Hepatocyte (in vitro differentiated cells): ENCODE measurements around the gene CACNA1F. TPM values are rescaled to one million over a fixed set of nuclear protein-coding genes. Genes with fewer than 3 reads are reported as not detected.

ENCODE experiments used
- DNase-seq: peaks from one replicate; pipeline ENCODE4 v3.0.0-alpha.2; 2016; ENCODE audit warnings: low spot score
- H2AFZ ChIP-seq: fragments of 200-600 bp; sonication (generic); 2 replicates; pipeline ENCODE4 v1.6.0; 2016; ENCODE audit warnings: antibody characterized with exemption, mild to moderate bottlenecking
- H3K27ac ChIP-seq: fragments of 200-600 bp; sonication (generic); 2 replicates; pipeline ENCODE4 v1.5.1; 2016; ENCODE audit warnings: mild to moderate bottlenecking
- H3K27me3 ChIP-seq: fragments of 200-600 bp; sonication (generic); 2 replicates; pipeline ENCODE4 v1.6.1; 2016
- H3K36me3 ChIP-seq: fragments of 200-600 bp; sonication (generic); replicated peaks from 2 replicates; pipeline ENCODE4 v1.5.1; 2016; ENCODE audit warnings: low read depth; ENCODE audit not compliant: insufficient read depth
- H3K4me1 ChIP-seq: fragments of 200-600 bp; sonication (generic); 2 replicates; pipeline ENCODE4 v1.5.1; 2016; ENCODE audit warnings: mild to moderate bottlenecking, moderate library complexity; ENCODE audit not compliant: insufficient read depth
- H3K4me2 ChIP-seq: fragments of 200-600 bp; sonication (generic); 2 replicates; pipeline ENCODE4 v1.6.0; 2016
- H3K4me3 ChIP-seq: fragments of 200-600 bp; sonication (generic); 2 replicates; pipeline ENCODE4 v1.5.1; 2016; ENCODE audit warnings: mild to moderate bottlenecking
- H3K79me2 ChIP-seq: fragments of 200-600 bp; sonication (generic); 2 replicates; pipeline ENCODE4 v1.6.0; 2017; ENCODE audit warnings: mild to moderate bottlenecking
- H3K9me2 ChIP-seq: fragments of 200-600 bp; sonication (generic); replicated peaks from 2 replicates; pipeline ENCODE4 v1.6.0; 2017; ENCODE audit warnings: mild to moderate bottlenecking; ENCODE audit not compliant: insufficient read depth
- H3K9me3 ChIP-seq: fragments of 200-600 bp; sonication (generic); 2 replicates; pipeline ENCODE4 v1.5.1; 2016; ENCODE audit warnings: low read depth, mild to moderate bottlenecking
- H4K20me1 ChIP-seq: fragments of 200-600 bp; sonication (generic); 2 replicates; pipeline ENCODE4 v1.6.0; 2016; ENCODE audit warnings: mild to moderate bottlenecking; ENCODE audit not compliant: insufficient read depth, poor library complexity, severe bottlenecking
- CTCF ChIP-seq: fragments of 200-600 bp; sonication (generic); IDR thresholded peaks from 2 replicates; pipeline ENCODE4 v1.5.1; 2016; ENCODE audit warnings: antibody characterized with exemption, mild to moderate bottlenecking; ENCODE audit not compliant: poor library complexity
- EZH2 ChIP-seq: fragments of 200-600 bp; sonication (generic); IDR thresholded peaks from 2 replicates; pipeline ENCODE4 v1.6.1; 2016; ENCODE audit warnings: antibody characterized with exemption, mild to moderate bottlenecking, borderline replicate concordance
- EZH2phosphoT487 ChIP-seq: fragments of 200-600 bp; sonication (generic); IDR thresholded peaks from one replicate; pipeline ENCODE4 v1.6.1; 2018; ENCODE audit warnings: antibody characterized with exemption, mild to moderate bottlenecking, low read depth, moderate library complexity; ENCODE audit not compliant: unreplicated experiment, severe bottlenecking
- whole genome bisulfite sequencing: methylation state at CpG from one replicate; pipeline ENCODE4 v1.1.6; 2016; ENCODE audit warnings: low lambda C conversion rate; ENCODE audit errors: missing lambda C conversion rate; 5-methylcytosine and 5-hydroxymethylcytosine counted together
- polyA plus RNA-seq: library from polyadenylated mRNA; unstranded; fragments of >200 nt; fragmentation: Nextera tagmentation; extraction: Ambion mirVana; gene quantifications from 2 replicates; pipeline ENCODE4 v1.2.1, GENCODE V29; 2016
- total RNA-seq: library from RNA; depleted of rRNA; stranded (reverse); fragments of >200 nt; gene quantifications from 2 replicates; pipeline ENCODE4 v1.2.3, GENCODE V29; 2014

Gene CACNA1F
- total and polyA plus RNA-seq, 2 experiments from 2014 or later, result 0.27 to 1.6 TPM

GRCh38 chrX:49193542-49193964, 39.6 kb downstream of the CACNA1F start:
- Histone ChIP-seq H3K9me3 (no peaks in the 10 kb centered on the region), H3K79me2 (no peaks in the 10 kb centered on the region), H3K36me3 (no peaks in the 10 kb centered on the region), H3K27me3 (no peaks in the 10 kb centered on the region), H3K4me3 (no peak overlapping the region), H3K27ac (no peak overlapping the region), H2AFZ (no peak overlapping the region), H3K9me2 (no peaks in the 10 kb centered on the region), H4K20me1 (no peaks in the 10 kb centered on the region), H3K4me2 (no peak overlapping the region), H3K4me1 (no peaks in the 10 kb centered on the region)
- TF ChIP-seq EZH2phosphoT487 (no peak), EZH2 (no peak), CTCF (no peak)
- 53% methylated on average over 2 of the region's 2 CpGs for WGBS
- DNase-seq, result no peak

GRCh38 chrX:49192722-49193328, 40.3 kb downstream of the CACNA1F start:
- no peaks in the 10 kb centered on the region for H3K27me3 ChIP-seq
- no peaks in the 10 kb centered on the region for H3K9me2 ChIP-seq
- H3K27ac ChIP-seq, result no peak overlapping the region
- WGBS, result 75% methylated on average over 10 of the region's 10 CpGs
- no peak overlapping the region for H3K4me3 ChIP-seq
- H2AFZ ChIP-seq, result no peak overlapping the region
- H3K36me3 ChIP-seq, result no peaks in the 10 kb centered on the region
- no peak for DNase-seq
- H3K79me2 ChIP-seq, result no peaks in the 10 kb centered on the region
- no peaks in the 10 kb centered on the region for H3K9me3 ChIP-seq
- H4K20me1 ChIP-seq, result no peaks in the 10 kb centered on the region
- TF ChIP-seq EZH2phosphoT487, result no peak
- peak; percentile 45 for TF ChIP-seq CTCF
- no peak for TF ChIP-seq EZH2
- H3K4me1 ChIP-seq, result no peaks in the 10 kb centered on the region
- H3K4me2 ChIP-seq, result no peak overlapping the region

- Histone ChIP-seq H3K4me2 (peak overlapping the region; percentile 80), H3K27me3 (no peaks in the 10 kb centered on the region), H3K9me3 (no peaks in the 10 kb centered on the region), H3K9me2 (no peaks in the 10 kb centered on the region), H3K27ac (peak overlapping the region; percentile 81), H3K36me3 (no peaks in the 10 kb centered on the region), H3K4me1 (no peaks in the 10 kb centered on the region), H4K20me1 (no peaks in the 10 kb centered on the region), H2AFZ (no peak overlapping the region), H3K4me3 (peak overlapping the region; percentile 64), H3K79me2 (no peaks in the 10 kb centered on the region)
- 57% methylated on average over 34 of the region's 34 CpGs for WGBS
- DNase-seq, result no peak
- TF ChIP-seq EZH2phosphoT487 (no peak), CTCF (no peak), EZH2 (no peak)
These were observed 41.5 kb downstream of the CACNA1F start for GRCh38 chrX:49191574-49192011.
